GM21515 (cell line): Measurements from ENCODE around the gene CD302.
"Not testable (repeated sequence)": the region's sequence is repeated elsewhere in the genome, so short reads cannot be mapped to it uniquely, and the experiment has no call there.

ENCODE experiments used
- ATAC-seq: cut with Tn5 transposase; IDR thresholded peaks from one replicate; pipeline ENCODE4 v1.9.1; 2021; ENCODE audit not compliant: unreplicated experiment

The CD302 gene

GRCh38 chr2:159797543-159798375 is at the start of gene CD302:
Gene CD302, minus strand, starts transcription at chr2:159798208. Its CDS starts 10 bp downstream, at chr2:159798198.
- peak; percentile 52 for ATAC-seq

- no peak for ATAC-seq
Measured at GRCh38 chr2:159846564-159846963, 48.6 kb upstream of the CD302 start.

GRCh38 chr2:159840616-159841015 is 42.6 kb upstream of the CD302 start:
- ATAC-seq = no peak

GRCh38 chr2:159832858-159833257 is 34.9 kb upstream of the CD302 start:
- ATAC-seq = no peak

GRCh38 chr2:159832026-159832425 is 34.0 kb upstream of the CD302 start:
- ATAC-seq = no peak

- no peak for ATAC-seq
Measured at GRCh38 chr2:159829376-159829775, 31.4 kb upstream of the CD302 start.

- no peak for ATAC-seq
Measured at GRCh38 chr2:159828738-159829137, 30.7 kb upstream of the CD302 start.

GRCh38 chr2:159822478-159822833 is 24.4 kb upstream of the CD302 start:
- not testable (repeated sequence) for ATAC-seq

GRCh38 chr2:159821775-159822477 is 23.9 kb upstream of the CD302 start:
- not testable (repeated sequence) for ATAC-seq

GRCh38 chr2:159818940-159819339 is 20.9 kb upstream of the CD302 start:
- ATAC-seq = no peak

- ATAC-seq = no peak
Measured at GRCh38 chr2:159817283-159817682, 19.3 kb upstream of the CD302 start.

- no peak for ATAC-seq
Measured at GRCh38 chr2:159811232-159811631, 13.2 kb upstream of the CD302 start.

GRCh38 chr2:159808032-159808425 is 10.0 kb upstream of the CD302 start:
- ATAC-seq = no peak

GRCh38 chr2:159807183-159808031 is 9.4 kb upstream of the CD302 start:
- no peak for ATAC-seq

- ATAC-seq = no peak
Measured at GRCh38 chr2:159804941-159805340, 6.9 kb upstream of the CD302 start.

GRCh38 chr2:159803235-159803962 is 5.4 kb upstream of the CD302 start:
- no peak for ATAC-seq

GRCh38 chr2:159802673-159803072 is 4.7 kb upstream of the CD302 start:
- no peak for ATAC-seq

- no peak for ATAC-seq
Measured at GRCh38 chr2:159799833-159800232, 1.8 kb upstream of the CD302 start.

GRCh38 chr2:159798376-159798725 is 343 bp upstream of the CD302 start:
- ATAC-seq = no peak

- no peak for ATAC-seq
Measured at GRCh38 chr2:159797225-159797542, 824 bp downstream of the CD302 start.
